ENCODE data around the gene FAM117A.

Gene FAM117A, protein sequence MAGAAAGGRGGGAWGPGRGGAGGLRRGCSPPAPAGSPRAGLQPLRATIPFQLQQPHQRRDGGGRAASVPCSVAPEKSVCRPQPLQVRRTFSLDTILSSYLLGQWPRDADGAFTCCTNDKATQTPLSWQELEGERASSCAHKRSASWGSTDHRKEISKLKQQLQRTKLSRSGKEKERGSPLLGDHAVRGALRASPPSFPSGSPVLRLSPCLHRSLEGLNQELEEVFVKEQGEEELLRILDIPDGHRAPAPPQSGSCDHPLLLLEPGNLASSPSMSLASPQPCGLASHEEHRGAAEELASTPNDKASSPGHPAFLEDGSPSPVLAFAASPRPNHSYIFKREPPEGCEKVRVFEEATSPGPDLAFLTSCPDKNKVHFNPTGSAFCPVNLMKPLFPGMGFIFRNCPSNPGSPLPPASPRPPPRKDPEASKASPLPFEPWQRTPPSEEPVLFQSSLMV

DNA sequence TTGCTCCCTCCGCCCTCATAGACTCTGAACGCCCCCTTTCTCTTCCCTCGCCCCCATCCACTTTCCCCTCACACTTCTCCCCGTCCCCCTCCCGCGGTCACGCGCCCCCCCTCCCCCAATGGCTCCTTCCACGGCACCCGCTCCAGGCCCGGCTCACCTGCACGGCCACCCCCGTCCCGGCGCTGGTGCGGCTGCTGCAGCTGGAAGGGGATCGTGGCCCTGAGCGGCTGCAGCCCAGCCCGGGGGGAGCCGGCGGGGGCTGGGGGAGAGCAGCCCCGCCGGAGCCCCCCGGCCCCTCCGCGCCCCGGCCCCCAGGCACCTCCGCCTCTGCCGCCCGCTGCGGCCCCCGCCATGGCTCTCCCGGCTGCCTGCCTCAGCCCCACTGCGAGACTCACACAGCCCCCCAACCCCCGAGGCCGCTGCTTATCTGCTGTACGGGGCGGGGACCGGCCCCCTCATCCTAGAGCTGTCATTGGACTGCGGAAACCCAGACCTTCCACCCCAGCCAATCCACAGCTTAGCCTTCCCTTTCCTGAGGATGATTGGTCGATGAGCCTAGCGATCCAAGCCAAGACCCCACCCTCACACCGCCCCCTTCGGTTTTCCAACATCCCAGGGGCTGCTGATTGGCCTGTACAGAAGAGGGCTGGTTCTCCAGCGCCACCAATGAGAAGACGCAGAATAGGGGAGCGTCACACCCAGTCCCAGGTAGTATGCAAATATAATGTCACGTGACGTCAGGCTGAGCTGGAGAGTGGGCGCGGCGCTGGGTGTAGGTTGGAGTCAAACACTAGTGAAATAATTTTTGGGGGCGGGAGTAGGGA, at the start of gene FAM117A:
Gene FAM117A, minus strand, starts transcription at position 397 of the 824 bp plus-strand sequence. Its CDS starts 44 bp downstream, at position 353.
- DNase-seq (ENCODE audit: low read depth): peak; percentile 83

DNA sequence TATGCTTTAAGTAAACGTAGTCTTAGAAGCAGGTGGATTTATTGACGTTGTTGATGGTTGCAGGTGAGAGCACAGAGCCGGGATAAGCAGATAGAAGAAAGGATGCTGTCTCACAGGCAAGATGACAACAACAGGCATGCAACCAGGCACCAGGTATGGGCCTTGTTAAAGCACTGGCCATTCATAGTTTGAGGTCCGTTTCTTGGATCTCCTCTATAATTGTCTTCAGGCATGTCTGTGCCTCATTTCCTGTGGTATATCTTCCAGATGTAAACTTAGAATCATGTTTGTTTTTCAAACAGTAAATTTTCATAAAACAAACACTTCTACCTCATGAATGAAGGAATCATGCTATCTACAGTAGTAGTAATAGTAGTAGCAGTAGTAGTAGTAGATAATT, 45.1 kb upstream of the FAM117A start:
- DNase-seq (ENCODE audit: low read depth): no peak

DNA sequence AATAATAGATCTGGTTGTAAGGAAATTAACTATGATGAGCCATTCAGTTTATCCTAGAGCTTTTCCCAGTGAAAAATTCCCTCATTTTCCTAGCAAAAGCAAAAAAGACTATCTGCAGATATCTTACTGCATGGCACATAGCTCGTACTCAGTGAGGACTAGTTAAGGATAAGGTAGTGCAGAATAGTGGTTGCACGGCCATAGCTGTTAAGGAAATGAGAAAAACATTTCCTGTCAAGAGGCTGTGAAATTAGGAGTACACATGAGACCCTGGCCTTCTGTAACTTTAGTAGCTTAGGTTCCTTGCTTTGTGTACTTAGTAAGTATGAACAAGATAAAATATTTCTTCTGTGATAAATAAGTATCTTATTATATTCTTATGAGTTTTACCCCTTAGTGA, 34.8 kb upstream of the FAM117A start:
- no peak for DNase-seq (ENCODE audit: low read depth)

DNA sequence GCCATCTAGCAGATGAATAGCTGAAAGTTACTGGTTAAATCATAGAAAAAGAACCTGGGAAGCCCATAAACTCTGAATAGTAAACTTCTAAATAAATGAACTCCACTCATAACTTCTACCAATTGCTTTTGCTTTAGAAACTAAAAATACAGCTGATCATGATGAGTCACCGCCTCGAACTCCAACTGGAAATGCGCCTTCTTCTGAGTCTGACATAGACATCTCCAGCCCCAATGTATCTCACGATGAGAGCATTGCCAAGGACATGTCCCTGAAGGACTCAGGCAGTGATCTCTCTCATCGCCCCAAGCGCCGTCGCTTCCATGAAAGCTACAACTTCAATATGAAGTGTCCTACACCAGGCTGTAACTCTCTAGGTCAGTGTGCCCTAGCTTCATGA, 34.3 kb upstream of the FAM117A start:
- no peak for DNase-seq (ENCODE audit: low read depth)

DNA sequence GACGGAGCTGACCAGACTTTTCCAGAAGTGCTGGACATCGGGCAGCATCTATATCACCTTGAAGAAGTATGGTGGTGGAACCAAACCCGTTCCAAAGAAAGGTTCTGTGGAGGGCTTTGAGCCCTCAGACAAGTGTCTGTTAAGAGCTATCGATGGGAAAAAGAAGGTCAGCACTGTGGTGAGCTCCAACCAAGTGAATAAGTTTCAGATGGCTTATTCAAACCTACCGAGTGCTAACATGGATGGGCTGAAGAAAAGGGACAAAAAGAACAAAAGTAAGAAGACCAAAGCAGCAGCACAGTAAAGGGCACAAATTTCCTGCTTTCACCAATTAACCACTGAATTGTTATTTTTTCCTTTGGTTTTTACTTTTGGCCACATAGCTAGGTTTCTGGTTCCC, 31.4 kb upstream of the FAM117A start:
- DNase-seq (ENCODE audit: low read depth): no peak

DNA sequence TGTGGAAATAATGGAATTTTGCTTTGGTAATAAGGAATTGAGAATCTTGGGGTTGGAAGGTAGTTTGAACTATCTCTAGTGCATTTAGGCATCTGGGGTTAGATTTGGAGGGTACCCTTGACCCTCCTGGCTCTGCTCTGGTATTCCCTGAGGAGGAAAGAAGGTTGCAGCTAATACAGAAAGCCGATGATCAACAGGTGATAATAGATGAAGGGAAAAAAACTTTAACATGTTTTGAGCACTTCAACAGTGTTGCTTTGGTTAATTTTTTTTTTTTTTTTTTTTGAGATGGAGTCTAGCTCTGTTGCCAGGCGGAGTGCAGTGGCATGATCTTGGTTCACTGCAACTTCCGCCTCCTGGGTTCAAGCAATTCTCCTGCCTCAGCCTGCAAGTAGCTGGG, 29.4 kb upstream of the FAM117A start:
- DNase-seq (ENCODE audit: low read depth): no peak

DNA sequence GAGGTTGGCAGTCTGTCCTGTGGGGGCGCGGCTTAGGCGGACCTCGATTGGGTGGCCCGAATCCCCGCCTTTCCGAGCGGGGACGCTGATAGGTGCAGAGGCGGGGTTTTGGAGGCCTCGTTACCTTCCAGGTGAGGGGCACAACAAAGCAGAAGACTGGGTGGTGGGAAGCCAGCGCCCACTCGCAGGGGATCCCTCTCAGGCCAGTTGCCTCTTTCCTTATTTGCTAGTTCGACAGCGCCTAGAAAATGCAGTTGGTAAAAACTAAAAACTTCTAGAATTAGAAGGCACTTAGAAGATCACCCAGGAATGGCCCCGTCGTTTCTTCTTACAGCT, 25.3 kb upstream of the FAM117A start:
- no peak for DNase-seq (ENCODE audit: low read depth)

DNA sequence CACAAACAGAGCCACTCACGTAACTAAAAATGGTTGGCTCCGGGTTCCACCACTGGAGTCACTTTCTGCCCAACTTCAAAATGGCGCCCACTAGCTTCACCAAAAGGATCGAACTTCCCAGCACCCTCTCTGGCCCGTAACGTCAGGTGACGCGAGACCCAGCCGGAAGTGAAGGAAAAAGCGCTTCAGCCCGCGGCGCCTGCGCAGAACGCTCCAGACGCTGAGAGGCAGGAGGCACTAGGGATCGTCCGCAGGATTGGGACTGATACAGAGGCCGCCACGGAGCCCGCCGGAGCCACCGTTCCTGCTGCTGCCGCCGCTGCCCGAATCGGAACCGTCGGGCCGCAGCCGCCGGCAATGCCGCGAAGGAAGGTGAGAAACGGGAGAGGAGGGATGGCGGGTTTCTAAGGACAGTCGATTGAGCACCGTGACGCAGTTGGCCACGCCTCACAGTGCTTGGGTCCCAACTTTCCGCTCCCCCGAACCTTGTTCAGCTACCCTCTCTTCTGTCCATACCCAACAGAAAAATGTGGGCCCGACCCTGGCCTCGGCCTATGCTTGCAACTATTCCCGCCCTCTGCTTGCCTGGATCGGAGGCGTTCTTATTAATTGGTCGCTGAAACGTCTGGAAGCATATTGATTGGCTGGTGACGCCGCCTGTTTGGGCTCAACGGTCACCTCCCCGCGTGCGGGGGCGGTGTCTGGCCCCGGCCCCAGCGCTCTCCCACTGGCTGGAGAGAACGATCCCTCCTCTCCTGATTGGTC, 24.7 kb upstream of the FAM117A start, which contains the start of gene KAT7:
Gene KAT7, plus strand, starts transcription at position 204 of the 765 bp plus-strand sequence. Its CDS starts 154 bp downstream, at position 358.
- DNase-seq (ENCODE audit: low read depth): peak; percentile 96

DNA sequence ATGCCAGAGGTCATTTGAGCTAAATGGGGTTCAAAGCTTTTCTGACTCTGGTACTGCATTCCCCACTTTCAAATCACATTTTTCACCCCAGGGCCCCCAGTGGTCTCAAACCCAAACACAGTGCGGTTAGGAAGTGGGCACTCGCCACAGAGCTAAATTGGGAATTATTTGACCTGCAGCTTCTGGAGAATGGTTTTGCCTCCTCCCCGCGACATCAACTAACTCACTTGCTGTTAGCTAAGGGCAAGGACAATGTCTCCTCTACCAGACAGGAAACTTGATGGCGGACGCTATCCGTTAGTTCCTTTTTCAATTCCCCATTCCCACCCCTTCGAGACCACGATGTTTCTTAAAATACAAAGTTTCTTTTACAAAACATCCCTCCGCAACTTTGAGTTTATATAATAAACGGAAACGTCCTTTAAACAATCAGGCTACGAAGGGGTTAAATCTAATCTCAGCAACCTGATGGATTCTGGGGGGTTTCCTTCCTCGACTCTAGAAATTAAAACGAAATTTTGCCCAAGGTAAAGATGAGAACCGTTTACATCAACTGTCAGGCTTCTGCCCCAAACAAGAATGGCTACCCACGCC, 24.1 kb upstream of the FAM117A start:
- DNase-seq (ENCODE audit: low read depth): no peak

DNA sequence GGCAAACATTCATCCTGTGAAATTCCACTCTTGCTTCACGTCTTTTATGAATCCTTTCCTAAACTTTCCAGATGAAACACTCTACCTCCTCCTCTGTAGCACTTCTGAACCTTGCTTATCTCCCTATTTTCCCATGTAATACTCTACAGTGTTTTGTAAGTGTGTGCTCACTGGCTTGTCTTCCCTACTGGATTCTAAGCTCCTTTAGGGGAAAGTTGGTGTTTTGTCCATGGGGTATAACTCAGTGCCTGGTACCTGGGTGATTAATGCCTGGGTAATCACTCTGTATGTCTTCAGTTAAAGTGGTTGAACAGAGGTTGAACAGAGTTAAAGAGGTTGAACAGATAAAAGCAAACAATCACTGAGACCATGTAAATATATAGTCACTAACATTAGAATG, 20.7 kb upstream of the FAM117A start:
- DNase-seq (ENCODE audit: low read depth): no peak

DNA sequence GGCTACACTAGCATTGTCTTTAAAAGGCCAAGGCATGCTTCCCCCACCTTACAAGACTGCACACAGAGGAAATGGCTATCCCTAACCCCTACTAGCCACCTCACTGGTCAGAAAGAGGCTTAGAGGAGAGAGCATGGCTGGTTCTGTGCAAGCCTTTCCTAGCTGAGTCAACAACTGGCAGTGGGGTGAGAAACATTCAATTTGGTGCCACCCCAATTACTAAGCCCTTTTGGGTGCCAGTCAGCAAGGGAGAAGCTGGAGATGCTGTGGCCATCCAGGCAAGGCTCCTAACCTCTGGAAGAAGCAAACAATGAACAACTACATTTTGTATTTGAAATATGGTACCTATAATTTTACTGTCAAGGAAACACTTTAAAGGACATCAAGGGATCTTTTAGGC, 19.9 kb upstream of the FAM117A start:
- DNase-seq (ENCODE audit: low read depth): no peak

DNA sequence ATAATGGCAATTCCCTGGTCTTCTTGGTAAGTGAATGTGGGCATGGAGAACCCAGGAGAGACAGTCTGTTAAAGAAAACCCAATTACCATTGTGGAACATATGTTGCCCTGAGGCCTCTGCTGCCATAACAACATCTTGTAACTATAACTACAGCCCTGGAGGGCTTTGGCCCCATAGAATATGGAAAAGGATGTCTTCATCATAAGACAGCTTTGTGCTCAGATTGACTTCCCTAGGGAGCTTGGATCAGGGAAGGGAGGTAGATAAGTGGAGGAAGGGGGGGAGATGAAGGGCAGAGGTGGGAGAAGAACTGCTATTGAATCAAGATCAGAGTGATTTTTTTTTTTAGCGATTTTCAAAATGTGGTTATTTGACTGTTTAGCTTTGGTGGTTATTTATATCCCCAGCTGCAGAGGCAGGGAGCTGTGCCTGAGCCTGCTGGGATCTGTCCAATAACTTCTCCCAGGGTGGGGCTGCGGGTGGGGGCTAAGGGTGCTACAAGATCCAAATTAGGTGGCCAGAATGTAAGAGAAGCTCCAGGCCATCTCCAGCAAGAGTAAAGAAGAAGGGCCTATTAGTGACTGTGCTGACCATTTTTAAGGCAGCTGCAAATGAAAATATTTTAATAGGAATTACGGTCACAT, 19.3 kb upstream of the FAM117A start:
- DNase-seq (ENCODE audit: low read depth): no peak

DNA sequence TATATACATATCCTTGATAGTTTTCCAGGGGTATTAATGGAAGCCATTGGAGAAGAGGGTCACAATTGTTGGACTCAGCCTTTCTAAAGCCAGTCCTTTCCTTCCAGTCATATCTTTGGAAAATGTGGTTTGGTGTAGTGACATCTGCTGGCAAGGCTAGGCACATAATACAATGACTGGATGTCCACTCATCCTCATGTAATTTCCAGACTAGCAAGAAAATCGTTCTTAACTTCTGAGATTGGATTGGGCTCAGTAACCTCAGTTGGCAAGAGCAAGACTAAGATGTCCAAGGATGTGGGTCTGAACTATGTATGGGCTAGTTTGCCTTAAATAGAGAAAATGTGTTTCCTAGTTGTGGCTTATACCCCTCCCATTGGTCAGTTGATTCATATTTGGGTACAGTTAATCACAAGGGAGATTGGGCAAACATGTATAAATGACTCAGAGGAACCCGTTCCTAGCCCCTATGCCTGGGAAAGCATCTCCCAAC, 15.9 kb upstream of the FAM117A start:
- DNase-seq (ENCODE audit: low read depth): peak; percentile 93

DNA sequence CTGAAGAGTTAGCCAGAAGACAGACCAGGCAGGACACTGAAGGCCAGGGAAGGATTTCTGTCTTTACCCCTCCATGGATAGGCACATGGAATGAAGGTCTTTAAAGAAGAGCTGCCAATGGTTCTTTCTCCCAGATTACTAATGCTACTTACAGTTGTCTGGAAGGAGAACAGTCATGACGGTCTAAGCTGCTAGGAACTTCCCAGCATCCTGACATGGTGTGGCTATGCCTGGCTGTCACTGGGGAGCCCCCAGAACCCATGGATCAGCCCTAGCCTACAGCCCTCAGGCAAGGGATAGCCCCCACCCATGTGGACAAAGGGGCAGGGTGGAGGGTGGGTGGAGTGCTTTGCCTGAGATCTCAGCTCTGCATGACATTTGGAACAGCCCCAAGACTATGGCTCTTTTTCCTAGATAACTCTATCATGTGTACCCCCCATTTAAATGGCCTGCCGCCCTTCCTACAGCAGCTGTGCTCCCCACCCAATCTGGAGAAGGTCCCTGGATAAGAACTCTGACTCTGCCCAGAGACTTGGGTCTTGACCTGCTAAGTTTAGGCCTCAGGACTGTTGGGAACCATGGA, 15.3 kb upstream of the FAM117A start:
- DNase-seq (ENCODE audit: low read depth): no peak

DNA sequence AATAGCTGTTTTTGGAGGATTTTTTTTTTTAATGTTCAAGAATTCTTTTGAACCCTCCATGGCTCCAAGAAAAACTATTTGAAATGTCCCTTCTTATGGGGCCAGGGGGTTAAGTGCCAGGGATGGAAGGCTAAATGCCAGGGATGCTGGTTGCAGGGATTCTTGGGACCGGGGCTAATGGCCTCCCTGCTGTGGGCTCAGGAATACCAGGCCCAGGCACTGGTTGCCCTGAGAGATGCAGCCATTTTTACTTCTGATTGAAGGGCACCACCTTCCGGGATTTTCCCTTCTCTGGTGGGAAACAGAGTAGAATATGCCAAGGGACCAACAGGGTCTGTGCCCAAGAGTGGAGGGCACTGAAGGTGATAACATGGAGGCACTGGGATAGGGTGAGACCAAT, 13.6 kb upstream of the FAM117A start:
- DNase-seq (ENCODE audit: low read depth): no peak

DNA sequence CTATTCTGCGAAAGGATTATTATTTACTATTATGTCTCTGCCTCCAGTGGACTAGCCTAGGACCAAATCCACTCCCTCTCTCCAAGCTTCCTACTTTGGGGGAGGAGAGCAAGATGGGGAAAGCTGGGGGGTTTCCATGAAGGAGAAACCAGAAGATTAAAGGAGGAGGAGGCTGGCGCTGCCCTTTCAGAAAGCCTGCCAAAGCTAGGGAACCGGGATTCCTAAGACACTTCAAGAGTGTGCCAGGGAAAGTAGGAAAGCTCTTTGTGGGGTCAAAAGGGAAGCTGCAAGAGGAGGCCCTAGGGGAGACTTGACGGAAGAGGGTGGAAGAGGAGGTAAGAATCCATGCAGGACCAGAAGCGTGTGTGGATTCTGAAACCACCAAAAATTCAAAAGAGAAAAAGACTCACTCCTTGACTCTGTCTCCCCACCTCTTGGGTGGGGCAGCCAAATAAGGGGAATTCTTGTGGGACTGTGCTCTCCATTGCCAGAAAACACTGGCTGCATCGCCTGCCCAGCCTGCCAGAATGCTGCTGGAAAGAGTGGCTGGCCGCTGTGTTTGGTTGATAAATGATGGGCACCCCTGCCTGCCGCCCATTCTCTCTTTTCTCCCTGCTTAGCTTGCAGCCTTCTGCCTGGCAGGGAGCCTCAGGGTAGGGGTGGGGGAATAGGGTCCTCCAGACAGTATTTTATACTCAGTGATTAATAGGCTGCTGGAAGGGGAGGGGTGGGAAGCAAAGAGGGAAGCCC, 12.8 kb upstream of the FAM117A start:
- no peak for DNase-seq (ENCODE audit: low read depth)

DNA sequence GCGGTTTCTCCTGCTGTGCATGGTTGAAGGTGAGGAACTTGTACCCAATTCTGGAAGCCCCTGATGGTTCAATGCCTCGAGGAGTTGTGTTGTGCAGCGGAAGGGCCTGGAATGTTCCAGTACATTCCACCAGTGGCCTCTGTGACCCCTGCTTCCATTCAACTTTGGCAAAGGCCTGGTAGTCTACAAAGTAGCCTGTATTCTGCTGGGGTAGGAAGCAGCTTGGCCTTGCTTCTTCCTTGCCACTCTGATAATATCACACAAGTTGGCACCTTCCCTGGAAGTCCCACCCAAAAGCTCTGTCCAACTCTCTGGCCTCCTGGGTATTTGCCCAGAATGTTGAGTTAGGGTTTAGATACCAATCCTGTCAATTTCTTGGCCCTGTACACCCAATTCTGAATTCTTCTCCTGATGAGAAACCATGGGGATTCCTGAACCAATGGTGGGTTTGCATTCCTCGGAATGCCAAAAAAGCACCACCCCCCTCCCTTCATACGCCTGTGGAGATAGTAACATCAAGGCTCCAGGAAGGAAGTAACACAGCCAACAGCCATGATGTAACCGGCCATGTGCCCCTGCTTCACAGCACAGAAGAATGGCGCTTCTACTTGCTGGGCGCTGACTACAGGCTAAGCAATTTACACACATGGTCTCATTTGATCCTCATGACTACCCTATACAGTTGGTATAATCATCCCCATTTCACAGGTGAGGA, 11.8 kb upstream of the FAM117A start:
- DNase-seq (ENCODE audit: low read depth): no peak

DNA sequence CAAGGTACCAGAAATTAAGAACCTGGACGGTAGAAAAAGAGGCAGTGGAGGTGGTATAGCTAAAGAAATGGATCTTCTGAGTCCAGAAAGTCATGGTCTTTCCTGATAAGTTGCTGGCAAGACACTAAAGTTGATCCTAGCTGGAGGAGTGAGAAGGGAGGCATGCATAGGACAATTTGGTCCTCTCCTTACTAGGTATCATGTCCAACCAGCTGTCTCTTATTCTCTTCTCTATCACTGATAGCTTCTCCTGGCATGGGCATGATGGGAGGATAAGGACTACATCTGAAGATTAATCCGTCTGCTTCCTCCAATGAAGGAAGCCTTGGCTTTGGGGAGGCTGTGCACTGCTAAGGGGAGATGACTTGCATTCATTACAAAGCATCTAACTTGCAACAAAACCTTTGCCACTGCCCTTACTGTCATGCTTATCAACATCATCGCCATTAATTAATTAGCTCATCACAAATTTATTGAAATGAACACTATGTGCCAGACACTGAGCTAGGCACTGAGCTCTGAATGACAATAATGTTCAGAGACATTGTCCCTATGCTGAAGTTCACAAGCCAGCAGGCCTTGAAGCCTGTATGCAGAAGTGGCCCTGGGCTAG, 3.1 kb upstream of the FAM117A start:
- DNase-seq (ENCODE audit: low read depth): no peak

DNA sequence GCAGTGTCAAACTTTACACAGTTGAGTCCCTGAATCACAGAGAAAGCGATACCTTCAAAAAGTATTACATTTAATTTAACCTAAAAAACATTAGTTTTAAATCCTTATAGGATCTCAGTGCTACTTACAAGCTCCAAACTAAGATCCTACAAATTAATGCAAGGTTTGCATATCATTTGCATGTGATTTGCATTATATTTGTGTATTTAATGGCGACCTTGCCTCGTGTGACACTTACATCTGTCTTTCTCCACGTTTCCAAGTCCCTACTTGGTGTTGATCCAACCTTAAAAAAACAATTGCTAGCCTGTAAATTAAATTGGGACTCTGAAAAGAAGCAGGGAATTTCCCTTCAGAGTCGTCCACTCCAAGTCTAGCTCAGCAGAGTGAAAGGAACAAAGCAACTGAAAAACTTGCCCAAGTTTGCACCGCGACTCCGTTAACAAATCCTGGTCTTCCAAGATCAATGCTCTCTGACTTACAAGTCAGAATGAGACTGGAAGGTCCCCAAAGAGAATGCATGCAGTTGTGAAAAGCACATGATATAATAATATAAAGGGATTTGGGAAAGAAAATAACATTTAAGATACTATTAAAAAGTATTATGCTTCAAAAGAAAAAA, 739 bp upstream of the FAM117A start:
- DNase-seq (ENCODE audit: low read depth): no peak
